ENCODE results near the gene ANTXR2. TPM values are rescaled to one million over a fixed set of nuclear protein-coding genes. Genes with fewer than 3 reads are reported as not detected.
"Not testable (repeated sequence)": the region's sequence is repeated elsewhere in the genome, so short reads cannot be mapped to it uniquely, and the experiment has no call there.

ANTXR2 gene
- total and polyA plus RNA-seq, 2 donors (not counting 1 experiment from before 2014, with no cell fraction given) = 85.3 to 135 TPM

GRCh38 chr4:79991601-79992000 is 81.4 kb downstream of the ANTXR2 start:
- Histone ChIP-seq H3K79me2 (ENCODE audit: control insufficient read depth, insufficient read depth, low read length) (peaks cover 41% of the 10 kb centered on the region), H3K9ac (ENCODE audit: insufficient read depth, low read length) (no peak overlapping the region), H3K36me3 (ENCODE audit: control insufficient read depth, insufficient read depth, low read length) (no peaks in the 10 kb centered on the region), H3K4me1 (ENCODE audit: control insufficient read depth, extremely low read depth, insufficient read depth, low read length) (no peaks in the 10 kb centered on the region), H3K9me3 (ENCODE audit: control insufficient read depth, insufficient read depth, low read depth, low read length) (no peaks in the 10 kb centered on the region), H3K27me3 (ENCODE audit: control insufficient read depth, insufficient read depth, low read length) (no peaks in the 10 kb centered on the region), H2AFZ (ENCODE audit: low read length) (no peak overlapping the region), H3K4me2 (ENCODE audit: extremely low read depth, insufficient read depth, low read length) (no peak overlapping the region), H3K27ac (ENCODE audit: insufficient read depth, low read length) (no peak overlapping the region), H3K4me3 (replicated peaks in 1 of 4; ENCODE audit: control extremely low read depth in 1 of 4, insufficient read depth in 1 of 4, low read depth in 3 of 4, low read length in 4 of 4) (no peak overlapping the region), H4K20me1 (ENCODE audit: control insufficient read depth, extremely low read depth, insufficient read depth, low read length) (no peaks in the 10 kb centered on the region)
- DNase-seq (ENCODE audit: low read depth in 2 of 2) = no peak
- TF ChIP-seq CTCF (conservative IDR thresholded peaks at IDR 0.05 in 1 of 2, IDR thresholded peaks at IDR 0.05 in 1 of 2; ENCODE audit: low read depth in 1 of 2, low read length in 2 of 2) (no peak), EZH2 (IDR thresholded peaks at IDR 0.05; ENCODE audit: low read length, missing control alignments) (no peak)

GRCh38 chr4:79991100-79991499 is 81.9 kb downstream of the ANTXR2 start:
- H4K20me1 ChIP-seq (ENCODE audit: control insufficient read depth, extremely low read depth, insufficient read depth, low read length); H3K27ac ChIP-seq (ENCODE audit: insufficient read depth, low read length); H3K4me1 ChIP-seq (ENCODE audit: control insufficient read depth, extremely low read depth, insufficient read depth, low read length); H3K36me3 ChIP-seq (ENCODE audit: control insufficient read depth, insufficient read depth, low read length); H2AFZ ChIP-seq (ENCODE audit: low read length); H3K9ac ChIP-seq (ENCODE audit: insufficient read depth, low read length); H3K4me3 ChIP-seq (replicated peaks in 1 of 4; ENCODE audit: control extremely low read depth in 1 of 4, insufficient read depth in 1 of 4, low read depth in 3 of 4, low read length in 4 of 4); DNase-seq (ENCODE audit: low read depth in 2 of 2); H3K9me3 ChIP-seq (ENCODE audit: control insufficient read depth, insufficient read depth, low read depth, low read length); H3K4me2 ChIP-seq (ENCODE audit: extremely low read depth, insufficient read depth, low read length); H3K27me3 ChIP-seq (ENCODE audit: control insufficient read depth, insufficient read depth, low read length): not testable (repeated sequence)
- H3K79me2 ChIP-seq (ENCODE audit: control insufficient read depth, insufficient read depth, low read length) = peaks cover 44% of the 10 kb centered on the region

GRCh38 chr4:79987401-79987800 is 85.6 kb downstream of the ANTXR2 start:
- TF ChIP-seq EZH2 (IDR thresholded peaks at IDR 0.05; ENCODE audit: low read length, missing control alignments) = no peak
- TF ChIP-seq CTCF (conservative IDR thresholded peaks at IDR 0.05 in 1 of 2, IDR thresholded peaks at IDR 0.05 in 1 of 2; ENCODE audit: low read depth in 1 of 2, low read length in 2 of 2) = no peak
- H4K20me1 ChIP-seq (ENCODE audit: control insufficient read depth, extremely low read depth, insufficient read depth, low read length) = no peaks in the 10 kb centered on the region
- no peak overlapping the region for H3K4me3 ChIP-seq (replicated peaks in 1 of 4; ENCODE audit: control extremely low read depth in 1 of 4, insufficient read depth in 1 of 4, low read depth in 3 of 4, low read length in 4 of 4)
- H2AFZ ChIP-seq (ENCODE audit: low read length) = no peak overlapping the region
- DNase-seq (ENCODE audit: low read depth in 2 of 2) = no peak
- no peaks in the 10 kb centered on the region for H3K4me1 ChIP-seq (ENCODE audit: control insufficient read depth, extremely low read depth, insufficient read depth, low read length)
- no peaks in the 10 kb centered on the region for H3K27me3 ChIP-seq (ENCODE audit: control insufficient read depth, insufficient read depth, low read length)
- H3K4me2 ChIP-seq (ENCODE audit: extremely low read depth, insufficient read depth, low read length) = no peak overlapping the region
- H3K9ac ChIP-seq (ENCODE audit: insufficient read depth, low read length) = no peak overlapping the region
- H3K9me3 ChIP-seq (ENCODE audit: control insufficient read depth, insufficient read depth, low read depth, low read length) = no peaks in the 10 kb centered on the region
- H3K79me2 ChIP-seq (ENCODE audit: control insufficient read depth, insufficient read depth, low read length) = peaks cover 39% of the 10 kb centered on the region
- no peak overlapping the region for H3K27ac ChIP-seq (ENCODE audit: insufficient read depth, low read length)
- H3K36me3 ChIP-seq (ENCODE audit: control insufficient read depth, insufficient read depth, low read length) = no peaks in the 10 kb centered on the region

Data from fibroblast of lung (primary cell).